Keratinocyte (primary cell): ENCODE data around the gene TRPM2. TPM values are rescaled to one million over a fixed set of nuclear protein-coding genes. Genes with fewer than 3 reads are reported as not detected.

Experiments used
- DNase-seq: peaks from one replicate; pipeline ENCODE4 v3.0.0-alpha.2; 2011; ENCODE audit warnings: low read depth, missing footprints, low spot score
- FAIRE-seq: peaks from 2 replicates; lab custom pipeline; 2011; peaks lifted over from hg19 to GRCh38; lab: Jason Lieb, UNC
- H2AFZ ChIP-seq: 2 replicates; pipeline ENCODE4 v1.6.0; 2012; ENCODE audit warnings: low read length, control low read depth, inconsistent platforms; ENCODE audit not compliant: control insufficient read depth
- H3K27ac ChIP-seq: 2 replicates; pipeline ENCODE4 v1.5.1; 2011; ENCODE audit warnings: low read length; ENCODE audit not compliant: control insufficient read depth, insufficient read depth
- H3K27me3 ChIP-seq: 3 replicates; pipeline ENCODE4 v1.6.0; 2011; ENCODE audit warnings: low read length; ENCODE audit not compliant: control insufficient read depth, insufficient read depth; ENCODE audit errors: extremely low read depth
- H3K36me3 ChIP-seq, 2 experiments: 2 replicates in 1 of 2; 3 replicates in 1 of 2; pipeline ENCODE4 v1.5.1; 2011; ENCODE audit warnings: low read length in 2 of 2, mild to moderate bottlenecking in 1 of 2; ENCODE audit not compliant: control insufficient read depth in 2 of 2, insufficient read depth in 2 of 2; ENCODE audit errors: extremely low read depth in 1 of 2
- H3K4me1 ChIP-seq: 3 replicates; pipeline ENCODE4 v1.5.1; 2011; ENCODE audit warnings: low read length; ENCODE audit not compliant: control insufficient read depth, insufficient read depth; ENCODE audit errors: extremely low read depth
- H3K4me2 ChIP-seq: 3 replicates; pipeline ENCODE4 v1.6.0; 2011; ENCODE audit warnings: low read depth, low read length; ENCODE audit not compliant: control insufficient read depth, insufficient read depth; ENCODE audit errors: extremely low read depth
- H3K4me3 ChIP-seq, 3 experiments: fragments of 200-600 bp in 1 of 3; sonication (generic) in 1 of 3; 2 replicates in 2 of 3; 3 replicates in 1 of 3; pipeline ENCODE4 v1.5.1; 2011 to 2016; ENCODE audit warnings: low read length in 3 of 3, mild to moderate bottlenecking in 3 of 3, control low read depth in 2 of 3, inconsistent platforms in 1 of 3, low read depth in 1 of 3, mixed read lengths in 1 of 3, mixed run types in 1 of 3, moderate library complexity in 1 of 3; ENCODE audit not compliant: control insufficient read depth in 2 of 3, insufficient read depth in 2 of 3; ENCODE audit errors: extremely low read depth in 1 of 3
- H3K79me2 ChIP-seq: 2 replicates; pipeline ENCODE4 v1.6.0; 2012; ENCODE audit warnings: low read length; ENCODE audit not compliant: control insufficient read depth, insufficient read depth
- H3K9ac ChIP-seq: 3 replicates; pipeline ENCODE4 v1.6.0; 2011; ENCODE audit warnings: low read length; ENCODE audit not compliant: control insufficient read depth, insufficient read depth; ENCODE audit errors: extremely low read depth
- H3K9me1 ChIP-seq: 3 replicates; pipeline ENCODE4 v1.6.0; 2011; ENCODE audit warnings: low read length; ENCODE audit not compliant: control insufficient read depth, insufficient read depth; ENCODE audit errors: extremely low read depth
- H3K9me3 ChIP-seq: 2 replicates; pipeline ENCODE4 v1.5.1; 2012; ENCODE audit warnings: low read depth, low read length; ENCODE audit not compliant: control insufficient read depth
- H4K20me1 ChIP-seq: 3 replicates; pipeline ENCODE4 v1.6.0; 2011; ENCODE audit warnings: low read length; ENCODE audit not compliant: control insufficient read depth, insufficient read depth; ENCODE audit errors: extremely low read depth
- EZH2 ChIP-seq: IDR thresholded peaks from one replicate; pipeline ENCODE4 v1.6.1; 2012; ENCODE audit warnings: inconsistent platforms, mild to moderate bottlenecking, low read length, moderate library complexity
- dilution Hi-C: fragments of 300-500 bp; cut with MboI; formaldehyde crosslinking; loops from one replicate; pipeline ENCODE4 v1.7.0; 2020; ENCODE audit warnings: low sequenced_read_pairs; ENCODE audit not compliant: extremely low pct_ligation_motif_present
- polyA plus RNA-seq, 5 experiments: library from polyadenylated mRNA; depleted of rRNA in 3 of 5; stranded (reverse) in 3 of 5; stranded (forward) in 1 of 5; unstranded in 1 of 5; fragments of >200 nt; gene quantifications; 1 replicate in 1 of 5; 2 replicates in 3 of 5; 3 replicates in 1 of 5; pipeline versions ENCODE4 v1.2.1 to v1.2.3, GENCODE V29; 2011 to 2012; ENCODE audit warnings: missing spikeins in 2 of 5, low read depth in 1 of 5, low replicate concordance in 1 of 5
- TF ChIP-seq, protein P1 (sequence below), 3 experiments: IDR thresholded peaks in 1 of 3; conservative IDR thresholded peaks in 1 of 3; optimal IDR thresholded peaks in 1 of 3; 2 replicates in 2 of 3; 3 replicates in 1 of 3; pipeline versions ENCODE3 to v1.5.1; 2011; ENCODE audit warnings: low read length in 3 of 3, mild to moderate bottlenecking in 3 of 3, moderate library complexity in 2 of 3, control low read depth in 1 of 3, inconsistent platforms in 1 of 3; ENCODE audit not compliant: insufficient read depth in 2 of 3; ENCODE audit errors: extremely low read depth in 1 of 3

The TRPM2 gene
- polyA plus RNA-seq, 1 donor (not counting 4 experiments of a cell fraction or from before 2014, with no cell fraction given): 0.31 TPM

DNA sequence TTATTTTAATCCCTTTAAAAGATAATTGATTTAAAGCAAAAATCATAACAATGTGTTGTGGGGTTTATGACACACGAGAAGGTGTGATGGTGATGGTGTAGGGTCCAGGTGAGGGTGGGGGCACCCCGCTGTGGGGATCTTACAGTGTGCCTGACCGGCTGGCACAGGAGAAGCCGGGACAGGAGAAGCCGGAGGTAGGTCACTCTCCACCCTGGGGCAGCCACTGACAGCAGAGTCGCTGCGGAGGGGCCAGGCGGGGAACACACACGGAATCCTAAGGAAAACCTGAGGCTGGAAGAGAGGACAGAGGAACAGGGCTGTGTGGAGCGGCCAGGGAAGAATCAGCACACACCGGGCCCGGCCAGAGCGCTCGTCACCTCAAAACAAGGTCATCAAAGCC lies 97.6 kb downstream of the TRPM2 start:
- DNase-seq (no peak), FAIRE-seq (no peak)
- Histone ChIP-seq H3K4me3 (no peak overlapping the region), H3K27me3 (peaks cover 28% of the 10 kb centered on the region), H3K36me3 (no peaks in the 10 kb centered on the region), H4K20me1 (no peaks in the 10 kb centered on the region), H3K4me2 (no peak overlapping the region), H3K79me2 (no peaks in the 10 kb centered on the region), H3K9ac (no peak overlapping the region), H3K9me3 (no peaks in the 10 kb centered on the region), H2AFZ (no peak overlapping the region), H3K9me1 (no peaks in the 10 kb centered on the region), H3K27ac (no peak overlapping the region), H3K4me1 (no peaks in the 10 kb centered on the region)
- TF ChIP-seq, protein P1, sequence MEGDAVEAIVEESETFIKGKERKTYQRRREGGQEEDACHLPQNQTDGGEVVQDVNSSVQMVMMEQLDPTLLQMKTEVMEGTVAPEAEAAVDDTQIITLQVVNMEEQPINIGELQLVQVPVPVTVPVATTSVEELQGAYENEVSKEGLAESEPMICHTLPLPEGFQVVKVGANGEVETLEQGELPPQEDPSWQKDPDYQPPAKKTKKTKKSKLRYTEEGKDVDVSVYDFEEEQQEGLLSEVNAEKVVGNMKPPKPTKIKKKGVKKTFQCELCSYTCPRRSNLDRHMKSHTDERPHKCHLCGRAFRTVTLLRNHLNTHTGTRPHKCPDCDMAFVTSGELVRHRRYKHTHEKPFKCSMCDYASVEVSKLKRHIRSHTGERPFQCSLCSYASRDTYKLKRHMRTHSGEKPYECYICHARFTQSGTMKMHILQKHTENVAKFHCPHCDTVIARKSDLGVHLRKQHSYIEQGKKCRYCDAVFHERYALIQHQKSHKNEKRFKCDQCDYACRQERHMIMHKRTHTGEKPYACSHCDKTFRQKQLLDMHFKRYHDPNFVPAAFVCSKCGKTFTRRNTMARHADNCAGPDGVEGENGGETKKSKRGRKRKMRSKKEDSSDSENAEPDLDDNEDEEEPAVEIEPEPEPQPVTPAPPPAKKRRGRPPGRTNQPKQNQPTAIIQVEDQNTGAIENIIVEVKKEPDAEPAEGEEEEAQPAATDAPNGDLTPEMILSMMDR (optimal IDR thresholded peaks at IDR 0.05 in 1 of 3, IDR thresholded peaks at IDR 0.05 in 1 of 3, conservative IDR thresholded peaks at IDR 0.05 in 1 of 3; ENCODE audit: extremely low read depth in 1 of 3, insufficient read depth in 2 of 3, low read length in 3 of 3): no peak
- no peak for TF ChIP-seq EZH2
- dilution Hi-C loops: no loop called here

DNA sequence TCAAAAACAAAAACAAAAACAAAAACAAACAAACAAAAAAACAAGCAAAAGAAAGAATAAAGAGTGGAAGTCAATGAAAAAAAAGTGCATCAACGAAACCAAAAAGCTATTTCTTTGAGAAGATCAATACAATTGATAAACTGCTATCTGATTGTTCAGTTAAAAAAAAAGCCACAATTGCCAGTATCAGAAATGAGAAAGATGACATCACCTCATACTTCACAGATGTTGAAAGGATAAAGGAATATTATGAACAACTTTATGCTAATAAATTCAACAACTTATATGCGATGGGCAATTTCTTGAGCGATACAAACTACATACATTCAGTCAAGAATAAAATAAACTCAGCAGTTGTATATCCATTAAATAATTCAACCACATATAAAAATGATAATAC lies 99.7 kb downstream of the TRPM2 start:
- Histone ChIP-seq H3K9ac (no peak overlapping the region), H3K9me3 (no peaks in the 10 kb centered on the region), H3K36me3 (no peaks in the 10 kb centered on the region), H4K20me1 (no peaks in the 10 kb centered on the region), H3K27me3 (peaks cover 28% of the 10 kb centered on the region), H3K4me3 (no peak overlapping the region), H3K9me1 (no peaks in the 10 kb centered on the region), H3K4me2 (no peak overlapping the region), H3K4me1 (no peaks in the 10 kb centered on the region), H2AFZ (no peak overlapping the region), H3K79me2 (no peaks in the 10 kb centered on the region), H3K27ac (no peak overlapping the region)
- FAIRE-seq (no peak), DNase-seq (no peak)
- TF ChIP-seq, protein P1 (optimal IDR thresholded peaks at IDR 0.05 in 1 of 3, IDR thresholded peaks at IDR 0.05 in 1 of 3, conservative IDR thresholded peaks at IDR 0.05 in 1 of 3; ENCODE audit: extremely low read depth in 1 of 3, insufficient read depth in 2 of 3, low read length in 3 of 3): no peak
- dilution Hi-C loops: no loop called here
